GM21381 (cell line): ENCODE results near the gene ZNF57.
"Not testable (repeated sequence)": the region's sequence is repeated elsewhere in the genome, so short reads cannot be mapped to it uniquely, and the experiment has no call there.

ENCODE experiments used
- ATAC-seq: cut with Tn5 transposase; IDR thresholded peaks from one replicate; pipeline ENCODE4 v1.9.1; 2021; ENCODE audit warnings: mild to moderate bottlenecking, moderate library complexity; ENCODE audit not compliant: unreplicated experiment

Gene ZNF57

DNA sequence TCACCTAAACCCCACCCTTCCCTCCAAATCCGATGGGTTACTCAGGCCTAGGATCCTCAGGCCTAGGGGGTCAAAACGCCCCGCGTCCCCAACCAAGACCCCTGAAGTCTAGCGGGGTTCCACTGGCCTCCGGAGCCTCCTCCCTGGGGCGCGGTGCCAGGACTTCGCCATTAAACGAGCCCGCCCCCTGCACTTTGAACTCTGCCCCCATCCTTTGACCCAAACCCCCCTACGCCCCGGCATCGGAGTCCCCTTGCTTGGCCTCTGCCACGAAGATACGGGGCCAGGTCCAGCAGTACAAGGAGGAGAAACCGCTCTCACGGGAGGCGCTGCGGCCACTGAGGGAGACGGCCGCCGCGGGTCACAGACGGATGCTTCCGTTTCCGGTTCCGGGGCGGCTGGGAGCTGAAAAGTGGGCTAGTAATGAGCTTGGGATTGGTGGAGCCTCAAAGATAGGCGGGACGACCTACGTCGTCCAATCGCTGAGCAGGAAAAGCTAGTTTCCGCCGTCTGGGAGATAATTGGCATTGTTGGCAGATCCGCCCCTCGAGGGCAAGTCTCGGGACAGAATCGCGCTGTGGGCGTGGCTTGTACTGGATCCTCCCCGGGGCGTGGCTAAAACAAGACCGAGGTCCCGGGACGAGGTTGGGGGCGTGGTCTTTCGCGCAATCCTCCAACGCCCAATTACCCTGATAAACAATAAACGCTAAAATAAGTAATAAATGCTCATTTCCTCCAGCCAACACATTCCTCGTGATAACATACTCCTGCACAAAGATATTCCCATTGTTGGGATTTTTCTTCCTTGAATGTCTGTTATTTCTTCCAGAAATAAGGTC, 49.8 kb downstream of the ZNF57 start:
- peak; percentile 93 for ATAC-seq

DNA sequence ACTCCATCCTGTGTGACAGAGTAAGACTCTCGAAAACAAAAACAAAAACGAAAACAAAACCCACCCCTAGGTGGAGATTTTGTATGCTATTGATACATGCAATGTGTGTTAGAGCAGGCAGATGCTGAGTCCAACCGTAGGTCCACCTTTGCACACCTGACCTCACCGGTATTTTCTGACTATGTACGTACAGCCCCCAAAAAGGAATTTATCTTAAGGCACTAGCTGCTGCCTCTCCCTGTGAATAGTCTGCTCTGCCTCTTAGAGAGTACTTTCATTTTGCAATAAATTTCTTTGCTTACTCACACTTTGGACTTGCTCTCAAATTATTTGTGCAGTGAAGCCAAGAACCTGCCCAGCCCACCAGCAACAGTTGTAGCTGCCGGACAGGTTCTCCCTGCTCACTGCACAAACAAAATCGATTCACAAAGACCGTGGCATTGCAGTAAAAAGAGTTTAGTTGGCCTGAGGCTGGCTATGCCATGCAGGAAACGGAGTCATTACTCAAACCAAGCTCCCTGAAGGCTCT, 52.3 kb downstream of the ZNF57 start:
- no peak for ATAC-seq

DNA sequence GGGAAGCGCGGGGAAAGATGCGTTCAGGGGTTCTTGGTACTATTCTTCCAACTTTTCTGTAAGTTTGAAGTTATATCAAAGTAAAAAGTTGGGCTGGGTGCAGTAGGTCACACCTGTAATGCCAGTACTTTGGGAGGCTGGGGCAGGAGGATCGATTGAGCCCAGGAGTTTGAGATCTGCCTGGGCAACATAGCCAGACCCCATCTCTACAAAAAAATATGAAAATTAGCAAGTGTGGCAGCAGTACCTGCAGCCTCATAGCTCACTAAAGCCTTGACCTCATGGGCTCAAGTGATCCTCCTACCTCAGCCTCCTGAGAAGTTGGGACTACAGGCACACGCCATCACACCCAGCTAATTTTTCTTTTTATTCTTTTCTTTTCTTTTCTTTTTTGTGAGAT, 56.4 kb downstream of the ZNF57 start:
- ATAC-seq, result no peak

DNA sequence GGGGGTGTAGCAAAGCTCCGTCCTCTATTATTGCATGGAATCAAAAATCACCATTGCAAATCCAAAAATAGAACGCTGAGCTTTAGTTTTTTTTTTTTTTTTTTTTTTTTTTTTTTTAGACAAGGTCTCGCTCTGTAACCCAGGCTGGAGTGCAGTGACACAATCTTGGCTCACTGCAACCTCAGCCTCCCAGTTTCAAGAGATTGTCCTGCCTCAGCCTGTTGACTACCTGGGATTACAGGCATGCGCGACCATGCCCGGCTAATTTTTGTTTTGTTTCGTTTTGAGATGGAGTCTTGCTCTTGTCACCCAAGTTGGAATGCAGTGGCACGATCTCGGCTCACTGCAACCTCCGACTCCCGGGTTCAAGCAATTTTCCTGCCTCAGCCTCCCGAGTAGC, 59.4 kb downstream of the ZNF57 start:
- ATAC-seq, result no peak

DNA sequence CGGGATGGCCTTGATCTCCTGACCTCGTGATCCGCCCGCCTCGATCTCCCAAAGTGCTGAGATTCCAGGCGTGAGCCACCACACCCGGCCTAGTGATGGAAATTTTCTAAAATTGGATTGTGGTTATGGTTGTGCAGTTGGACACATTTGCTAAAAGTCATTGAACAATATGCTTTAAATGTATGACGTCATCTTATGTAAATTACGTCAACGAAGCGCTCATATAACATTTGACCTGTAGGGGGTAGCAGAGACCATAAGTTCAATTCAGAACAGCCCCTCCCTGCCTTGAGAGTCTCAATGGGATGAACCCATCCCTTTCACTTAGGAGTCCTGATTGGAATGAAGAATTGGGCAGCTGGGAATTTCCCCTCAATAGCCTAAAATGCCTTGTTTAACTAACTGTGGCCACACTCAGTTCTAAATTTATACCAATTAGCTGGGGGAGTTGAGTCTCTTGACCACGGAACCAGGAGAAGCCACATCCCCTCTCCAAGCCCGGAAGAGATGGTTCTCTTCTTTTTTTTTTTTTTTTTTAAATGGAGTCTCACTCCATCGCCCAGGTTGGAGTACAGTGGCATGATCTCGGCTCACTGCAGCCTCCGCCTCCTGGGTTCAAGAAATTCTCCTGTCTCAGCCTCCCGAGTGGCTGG, 61.4 kb downstream of the ZNF57 start:
- no peak for ATAC-seq

DNA sequence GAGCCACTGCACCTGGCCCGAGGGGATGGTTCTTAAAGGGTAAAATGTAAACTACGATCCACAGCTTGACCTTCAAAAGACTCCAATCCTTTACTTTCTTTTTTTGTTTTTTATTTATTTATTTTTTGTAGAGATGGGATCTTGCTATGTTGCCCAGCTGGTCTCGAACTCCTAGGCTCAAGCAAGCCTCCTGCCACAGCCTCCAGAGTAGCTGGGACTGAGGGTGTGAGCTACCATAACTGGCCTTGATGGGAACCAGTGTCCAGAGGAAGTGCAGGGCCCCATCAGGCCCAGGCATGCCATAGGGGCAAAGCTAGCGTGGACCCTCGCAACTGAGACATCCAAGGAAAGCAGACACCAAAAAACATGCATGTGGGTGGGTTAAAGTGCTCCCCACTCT, 62.4 kb downstream of the ZNF57 start:
- ATAC-seq, result no peak

DNA sequence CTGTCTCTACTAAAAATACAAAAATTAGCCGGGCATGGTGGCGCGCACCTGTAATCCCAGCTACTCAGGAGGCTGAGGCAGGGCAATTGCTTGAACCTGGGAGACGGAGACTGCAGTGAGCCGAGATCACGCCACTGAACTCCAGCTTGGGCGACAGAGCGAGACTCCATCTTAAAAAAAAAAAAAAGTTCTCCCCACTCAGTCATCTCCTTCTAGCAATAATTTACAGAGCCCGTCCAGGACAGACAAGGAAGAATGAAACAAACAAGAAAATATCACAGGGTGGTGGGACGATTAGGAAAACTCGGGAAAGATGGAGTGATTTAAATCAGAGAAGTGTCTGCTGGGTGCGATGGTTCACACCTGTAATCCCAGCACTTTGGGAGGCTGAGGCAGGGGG, 62.9 kb downstream of the ZNF57 start:
- not testable (repeated sequence) for ATAC-seq

DNA sequence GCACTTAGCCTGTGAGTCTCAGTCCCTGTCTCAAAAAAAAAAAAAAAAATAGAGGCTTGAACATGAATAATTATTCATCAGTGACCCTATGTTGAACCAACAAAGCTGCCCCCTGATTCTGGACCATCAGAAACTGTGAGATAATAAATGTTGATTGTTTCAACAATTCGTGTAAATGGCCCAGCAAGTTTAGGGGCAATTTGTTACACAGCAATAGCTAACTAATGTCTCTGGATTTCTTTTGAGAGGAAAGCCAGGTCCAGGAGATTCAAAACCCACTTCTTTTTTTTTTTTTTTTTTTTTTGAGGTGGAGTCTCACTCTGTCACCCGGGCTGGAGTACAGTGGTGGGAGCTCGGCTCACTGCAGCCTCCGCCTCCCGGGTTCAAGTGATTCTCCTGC, 64.1 kb downstream of the ZNF57 start:
- no peak for ATAC-seq

DNA sequence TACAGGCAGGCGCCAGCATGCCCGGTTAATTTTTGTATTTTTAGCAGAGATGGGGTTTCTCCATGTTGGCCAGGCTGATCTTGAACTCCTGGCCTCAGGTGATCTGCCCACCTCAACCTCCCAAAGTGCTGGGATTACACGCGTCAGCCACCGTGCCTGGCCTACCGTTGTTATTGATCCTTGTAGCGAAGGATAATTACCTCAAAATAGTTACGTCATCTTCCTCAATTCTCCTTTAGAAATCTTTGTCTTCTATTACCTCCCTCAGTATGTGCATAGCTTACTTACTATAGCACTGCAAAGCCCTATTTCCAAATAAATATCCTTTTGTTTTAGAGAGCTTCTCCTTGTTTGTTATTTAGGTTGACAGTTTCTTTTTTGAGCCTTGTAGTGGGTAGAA, 67.2 kb downstream of the ZNF57 start:
- ATAC-seq, result no peak
